ENCODE results near the gene IGSF8. TPM values are rescaled to one million over a fixed set of nuclear protein-coding genes. Genes with fewer than 3 reads are reported as not detected.

The IGSF8 gene
- total RNA-seq, 4 donors from 2014 or later: 24.3 to 36.5 (median 28.2) TPM

DNA sequence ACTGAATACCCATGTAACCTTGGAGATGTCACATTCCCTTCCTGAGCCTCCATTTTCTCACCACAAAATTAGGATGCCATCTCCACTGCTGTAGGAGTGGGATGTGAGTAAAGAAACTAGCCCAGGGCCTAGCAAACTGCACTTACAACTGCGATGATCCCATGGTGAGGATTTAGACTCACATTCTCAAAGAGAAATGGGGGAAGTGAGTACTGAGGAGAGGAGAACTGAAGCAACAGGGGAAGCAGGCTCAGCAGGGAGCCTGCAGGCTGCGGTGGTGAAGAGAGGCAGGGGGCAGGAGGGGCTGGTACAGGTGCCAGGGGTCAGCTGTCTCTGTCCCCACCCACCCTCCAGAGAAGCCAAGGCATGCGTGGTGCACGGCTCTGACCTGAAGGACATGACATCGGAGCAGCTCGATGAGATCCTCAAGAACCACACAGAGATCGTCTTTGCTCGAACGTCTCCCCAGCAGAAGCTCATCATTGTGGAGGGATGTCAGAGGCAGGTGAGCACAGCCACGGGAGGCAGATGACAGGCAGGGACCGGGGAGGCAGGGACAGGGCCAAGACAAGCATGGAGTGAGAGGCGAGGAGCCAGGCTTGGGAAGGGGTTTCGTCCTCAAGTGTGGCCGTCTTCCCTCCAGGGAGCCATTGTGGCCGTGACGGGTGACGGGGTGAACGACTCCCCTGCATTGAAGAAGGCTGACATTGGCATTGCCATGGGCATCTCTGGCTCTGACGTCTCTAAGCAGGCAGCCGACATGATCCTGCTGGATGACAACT, 36.6 kb upstream of the IGSF8 start:
- no peaks in the 10 kb centered on the region for H3K36me3 ChIP-seq
- no peaks in the 10 kb centered on the region for H3K9me3 ChIP-seq
- no peaks in the 10 kb centered on the region for H3K4me1 ChIP-seq
- WGBS, 2 donors: 83 to 87% methylated on average over 20 of the region's 20 CpGs
- no peak overlapping the region for H3K27ac ChIP-seq
- intact Hi-C loops (cut with DNase I): no loop called here
- TF ChIP-seq, protein P1, sequence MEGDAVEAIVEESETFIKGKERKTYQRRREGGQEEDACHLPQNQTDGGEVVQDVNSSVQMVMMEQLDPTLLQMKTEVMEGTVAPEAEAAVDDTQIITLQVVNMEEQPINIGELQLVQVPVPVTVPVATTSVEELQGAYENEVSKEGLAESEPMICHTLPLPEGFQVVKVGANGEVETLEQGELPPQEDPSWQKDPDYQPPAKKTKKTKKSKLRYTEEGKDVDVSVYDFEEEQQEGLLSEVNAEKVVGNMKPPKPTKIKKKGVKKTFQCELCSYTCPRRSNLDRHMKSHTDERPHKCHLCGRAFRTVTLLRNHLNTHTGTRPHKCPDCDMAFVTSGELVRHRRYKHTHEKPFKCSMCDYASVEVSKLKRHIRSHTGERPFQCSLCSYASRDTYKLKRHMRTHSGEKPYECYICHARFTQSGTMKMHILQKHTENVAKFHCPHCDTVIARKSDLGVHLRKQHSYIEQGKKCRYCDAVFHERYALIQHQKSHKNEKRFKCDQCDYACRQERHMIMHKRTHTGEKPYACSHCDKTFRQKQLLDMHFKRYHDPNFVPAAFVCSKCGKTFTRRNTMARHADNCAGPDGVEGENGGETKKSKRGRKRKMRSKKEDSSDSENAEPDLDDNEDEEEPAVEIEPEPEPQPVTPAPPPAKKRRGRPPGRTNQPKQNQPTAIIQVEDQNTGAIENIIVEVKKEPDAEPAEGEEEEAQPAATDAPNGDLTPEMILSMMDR (IDR thresholded peaks at IDR 0.05): no peak
- no peak for TF ChIP-seq POLR2A (IDR thresholded peaks at IDR 0.05)
- H3K4me3 ChIP-seq (replicated peaks in 1 of 3): no peak overlapping the region
- no peaks in the 10 kb centered on the region for H3K27me3 ChIP-seq
- no peak for DNase-seq

- H3K27me3 ChIP-seq: no peaks in the 10 kb centered on the region
- no peak overlapping the region for H3K4me3 ChIP-seq (replicated peaks in 1 of 3)
- no peaks in the 10 kb centered on the region for H3K9me3 ChIP-seq
- intact Hi-C loops (cut with DNase I): no loop called here
- no peaks in the 10 kb centered on the region for H3K36me3 ChIP-seq
- DNase-seq: no peak
- H3K27ac ChIP-seq: no peak overlapping the region
- TF ChIP-seq POLR2A (IDR thresholded peaks at IDR 0.05): no peak
- TF ChIP-seq, protein P1 (IDR thresholded peaks at IDR 0.05): no peak
- 86 to 87% methylated on average over 8 to 9 of the region's 9 CpGs for WGBS, 2 donors
- H3K4me1 ChIP-seq: no peaks in the 10 kb centered on the region
These were observed 35.8 kb upstream of the IGSF8 start for GRCh38 chr1:160133990-160134770.

DNA sequence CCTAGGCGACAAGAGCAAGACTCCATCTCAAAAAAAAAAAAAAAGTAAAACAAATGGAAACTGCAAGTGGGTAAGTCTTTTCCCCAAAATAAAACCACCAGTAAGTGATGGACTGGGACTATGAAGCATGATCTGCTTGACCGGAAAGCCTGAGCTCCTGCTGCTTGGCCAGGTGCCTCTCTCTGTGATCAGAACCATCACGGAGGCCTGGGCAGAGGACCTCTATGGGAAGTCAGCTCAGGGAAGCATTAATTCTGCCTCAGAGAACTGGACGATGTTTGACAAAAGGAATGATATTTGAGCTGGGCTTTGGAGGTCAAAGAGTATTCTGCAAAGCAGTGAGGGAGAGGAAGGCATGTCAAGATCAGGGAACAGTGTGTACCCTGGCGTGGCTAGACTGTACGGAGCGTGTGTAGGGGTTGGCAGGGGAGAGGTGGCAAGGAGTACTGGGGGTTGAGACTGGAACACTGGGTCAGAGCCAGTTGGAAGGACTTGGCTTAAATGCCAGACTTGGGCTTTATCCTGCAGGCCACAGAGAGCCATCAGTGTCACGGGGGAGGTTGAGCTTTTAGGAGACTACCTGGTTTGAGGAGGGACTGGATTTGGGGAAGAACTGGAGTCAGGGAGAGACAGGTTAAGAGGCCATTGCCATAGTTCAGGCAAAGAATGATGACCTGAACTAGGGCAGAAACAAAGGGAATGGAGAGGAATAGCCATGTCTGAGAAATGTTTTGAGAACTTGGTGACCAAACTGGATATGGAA, 33.6 kb upstream of the IGSF8 start:
- WGBS, 2 donors: 76 to 87% methylated on average over 8 of the region's 8 CpGs
- Histone ChIP-seq H3K4me3 (replicated peaks in 1 of 3) (no peak overlapping the region), H3K27me3 (no peaks in the 10 kb centered on the region), H3K4me1 (no peaks in the 10 kb centered on the region), H3K36me3 (no peaks in the 10 kb centered on the region), H3K9me3 (no peaks in the 10 kb centered on the region), H3K27ac (no peak overlapping the region)
- intact Hi-C loops (cut with DNase I): no loop called here
- TF ChIP-seq, protein P1 (IDR thresholded peaks at IDR 0.05): no peak
- no peak for TF ChIP-seq POLR2A (IDR thresholded peaks at IDR 0.05)
- DNase-seq: peak; percentile 53 to 59

GRCh38 chr1:160130939-160131338, 32.5 kb upstream of the IGSF8 start:
- no peak overlapping the region for H3K27ac ChIP-seq

More at GRCh38 chr1:160130939-160131338, 32.5 kb upstream of the IGSF8 start:
- DNase-seq: no peak
- 94 to 97% methylated on average over 1 of the region's 1 CpG for WGBS, 2 donors
- Histone ChIP-seq H3K4me3 (replicated peaks in 1 of 3) (no peak overlapping the region), H3K36me3 (no peaks in the 10 kb centered on the region), H3K27me3 (no peaks in the 10 kb centered on the region), H3K9me3 (no peaks in the 10 kb centered on the region), H3K4me1 (no peaks in the 10 kb centered on the region)
- TF ChIP-seq, protein P1 (IDR thresholded peaks at IDR 0.05): no peak
- TF ChIP-seq POLR2A (IDR thresholded peaks at IDR 0.05): no peak
- intact Hi-C loops (cut with DNase I): no loop called here

All from thyroid gland (tissue), 4 donors.